Superior temporal gyrus (tissue), 1 donor: ENCODE results near the gene CDK5R2.

Experiments used
- DNase-seq: peaks from one replicate; pipeline ENCODE4 v3.0.0-alpha.2; 2016; ENCODE audit errors: extremely low spot score

The CDK5R2 gene

GRCh38 chr2:218986148-218986761, 26.8 kb downstream of the CDK5R2 start:
- DNase-seq = no peak

DNA sequence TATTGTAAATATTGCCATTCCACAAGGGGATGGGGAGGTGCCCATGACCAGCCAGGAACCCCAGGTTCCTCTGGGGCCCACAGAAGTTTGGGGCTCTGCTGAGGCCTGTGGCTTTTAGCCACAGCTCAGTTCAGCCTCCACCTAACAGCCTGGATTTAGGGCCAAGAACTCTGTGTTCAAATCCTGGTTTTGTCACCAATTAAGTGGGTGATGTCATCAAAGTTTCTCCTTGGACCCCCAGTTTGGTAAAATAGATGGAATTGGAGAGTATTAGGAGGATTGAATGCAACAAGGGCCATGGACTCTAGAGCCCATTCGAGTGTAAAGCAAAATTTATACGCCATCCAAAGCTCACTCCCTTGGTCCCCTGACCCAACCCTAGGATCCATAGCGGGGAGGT, 28.7 kb downstream of the CDK5R2 start:
- no peak for DNase-seq

DNA sequence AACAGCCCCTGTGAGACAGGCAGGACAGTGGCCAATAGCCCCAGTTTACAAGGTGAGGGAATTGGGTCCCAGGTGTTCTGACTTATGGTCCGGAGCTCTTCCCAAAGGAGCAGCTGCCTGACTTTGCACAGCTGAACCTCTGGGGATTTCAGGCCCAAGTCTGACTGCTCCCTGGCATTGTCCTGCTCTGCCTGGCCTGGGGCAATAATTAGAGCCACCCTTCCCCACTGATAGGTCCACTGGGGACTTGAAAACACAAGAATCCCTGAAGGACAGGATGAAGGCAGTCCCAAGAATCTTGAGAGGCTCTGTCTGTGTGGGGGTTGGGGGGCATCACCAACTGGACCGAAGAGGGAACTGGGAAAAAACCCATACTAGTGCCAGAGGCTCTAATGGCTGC, 29.2 kb downstream of the CDK5R2 start:
- no peak for DNase-seq

- DNase-seq = no peak
Observed at GRCh38 chr2:218990052-218990451, 30.6 kb downstream of the CDK5R2 start.

DNA sequence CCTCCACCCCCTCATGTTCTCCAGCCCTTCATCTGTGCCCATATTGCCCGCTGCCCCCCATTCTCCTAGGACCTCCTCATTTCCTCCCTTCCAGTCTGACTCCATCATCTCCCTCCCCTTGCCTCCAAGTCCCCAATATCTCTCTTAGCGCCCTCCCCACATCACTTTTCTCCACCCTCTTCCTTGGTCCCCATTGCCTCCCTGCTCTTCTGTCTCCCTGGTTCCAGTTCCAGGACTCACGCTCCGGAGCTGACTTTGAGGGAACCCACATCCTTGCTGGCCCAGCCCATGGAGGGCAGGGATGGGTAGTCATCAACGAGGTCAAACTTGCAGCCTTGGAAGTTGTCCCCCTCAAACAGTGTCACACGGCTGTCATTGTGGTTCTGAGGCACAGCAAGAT, 31.1 kb downstream of the CDK5R2 start:
- DNase-seq = no peak

- DNase-seq = no peak
Observed at GRCh38 chr2:218991674-218992168, 32.3 kb downstream of the CDK5R2 start.

- DNase-seq = no peak
Observed at GRCh38 chr2:218992196-218992595, 32.7 kb downstream of the CDK5R2 start.

DNA sequence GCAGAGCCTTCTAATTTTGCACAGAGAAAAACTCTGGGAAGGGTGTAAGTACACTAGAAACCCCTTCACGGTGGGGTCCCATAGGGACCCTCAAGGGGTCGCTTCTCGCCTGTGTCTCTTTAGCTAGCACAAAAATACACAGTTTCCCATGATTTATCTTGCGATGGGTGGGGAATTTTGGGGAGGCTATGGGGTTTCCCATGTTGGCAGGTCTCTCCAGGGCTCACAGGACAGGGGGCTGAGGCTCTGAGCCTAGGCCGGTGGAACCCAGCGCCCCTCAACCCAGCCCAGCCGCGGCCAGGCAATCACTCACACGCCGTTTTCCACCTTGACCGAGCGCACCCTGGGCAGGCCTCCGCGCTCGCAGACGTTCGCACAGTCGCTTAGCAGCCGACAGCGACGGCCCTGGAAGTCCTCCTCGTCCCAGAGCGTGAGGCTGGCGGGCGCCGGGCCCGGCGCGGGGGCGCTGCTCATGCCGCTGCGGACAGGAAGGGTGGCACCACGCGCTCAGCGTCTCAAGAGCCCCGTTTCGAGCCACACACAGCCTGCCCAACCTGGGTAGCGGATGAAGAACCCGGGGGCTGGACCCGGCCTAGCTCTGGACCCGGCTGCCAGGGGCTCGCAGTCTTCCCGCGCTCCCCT, 33.4 kb downstream of the CDK5R2 start:
- no peak for DNase-seq

DNA sequence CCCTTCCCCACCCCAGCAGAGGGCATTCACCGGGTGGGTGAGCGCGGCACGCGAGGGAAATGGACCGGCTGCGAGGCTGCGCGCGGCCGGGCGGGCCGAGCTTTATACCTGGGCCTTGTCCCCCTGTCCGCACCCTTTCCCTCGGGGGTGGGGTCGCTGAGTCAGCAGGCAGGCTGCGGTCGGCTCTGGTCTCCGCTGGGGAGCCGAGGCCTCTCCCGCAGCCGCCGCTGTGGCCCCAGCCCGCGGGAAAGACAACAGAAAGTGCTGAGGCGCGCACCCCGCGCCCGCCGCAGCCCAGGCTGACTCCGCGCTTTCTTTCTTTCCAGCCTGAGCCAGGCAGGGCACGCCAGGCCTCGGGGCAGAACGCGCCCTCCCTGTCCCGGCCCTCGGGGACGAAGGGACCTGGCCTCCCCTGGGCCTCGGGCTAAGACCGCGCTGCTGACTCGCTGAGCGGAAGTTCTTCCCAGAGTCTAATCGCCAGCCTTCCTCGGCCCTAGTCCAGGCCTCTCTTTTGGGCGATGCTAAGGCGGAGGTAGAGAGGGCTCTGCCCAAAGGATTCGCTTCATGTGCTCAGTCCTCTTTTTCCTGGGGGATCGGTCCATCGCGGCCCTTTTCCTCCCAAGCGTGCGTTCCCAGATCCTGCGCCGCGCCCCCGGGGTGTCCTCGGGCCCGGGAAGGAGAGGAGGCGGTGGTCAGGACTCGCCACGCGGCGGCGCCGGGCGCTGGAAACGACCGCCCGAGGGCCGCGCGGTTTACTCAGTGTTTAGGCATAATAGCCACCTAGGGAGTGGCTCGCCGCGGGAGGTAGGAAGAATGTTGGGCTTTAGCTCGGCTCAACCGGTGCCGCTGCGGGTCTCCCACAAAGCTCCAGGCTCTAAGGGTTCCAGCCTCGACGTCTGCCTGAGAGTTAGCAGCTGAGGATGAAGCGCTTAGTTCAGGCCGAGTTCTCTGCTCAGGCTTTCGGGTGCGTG, 34.2 kb downstream of the CDK5R2 start, which contains the start of gene CRYBA2:
CRYBA2 (minus strand) TSS at position 78 of the 971 bp plus-strand sequence. CDS start 246 bp downstream, outside the sequence.
- no peak for DNase-seq

GRCh38 chr2:218995561-218995960, 36.1 kb downstream of the CDK5R2 start:
- DNase-seq = no peak

- peak; percentile 88 for DNase-seq
Observed at GRCh38 chr2:218995972-218996711, 36.7 kb downstream of the CDK5R2 start.

GRCh38 chr2:218996937-218997336, 37.5 kb downstream of the CDK5R2 start:
- no peak for DNase-seq

GRCh38 chr2:218997731-218998130, 38.3 kb downstream of the CDK5R2 start:
- no peak for DNase-seq

DNA sequence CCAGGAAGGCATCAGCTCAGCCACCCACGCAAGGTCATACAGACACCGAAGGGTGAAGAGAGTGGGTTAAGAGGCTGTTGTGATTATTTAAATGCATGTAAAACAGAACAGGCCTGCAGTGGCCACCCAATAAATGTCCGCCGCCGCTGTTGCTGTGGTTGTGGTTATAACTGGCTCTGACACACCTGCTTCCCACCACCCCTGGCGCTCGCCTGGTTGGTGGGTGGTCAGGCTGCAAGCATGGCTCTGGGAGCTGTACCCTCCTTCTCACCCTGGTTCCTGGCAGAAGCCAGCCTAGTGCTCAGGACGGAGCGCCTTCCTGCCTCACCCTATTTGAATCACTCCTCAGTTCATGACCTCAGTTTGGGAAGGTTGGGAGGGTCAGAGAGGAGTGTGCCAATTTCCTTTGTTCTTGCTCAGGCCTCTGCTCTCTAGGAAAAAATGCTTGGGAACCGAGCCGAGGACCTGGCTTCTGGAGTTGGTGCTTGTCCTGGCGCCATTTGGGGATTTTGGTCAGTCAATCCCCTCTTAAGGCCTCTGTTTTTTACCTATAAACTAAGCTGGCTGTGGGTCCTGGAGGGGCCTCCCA, 39.0 kb downstream of the CDK5R2 start:
- no peak for DNase-seq

GRCh38 chr2:218999021-218999880, 39.8 kb downstream of the CDK5R2 start:
- DNase-seq = no peak

DNA sequence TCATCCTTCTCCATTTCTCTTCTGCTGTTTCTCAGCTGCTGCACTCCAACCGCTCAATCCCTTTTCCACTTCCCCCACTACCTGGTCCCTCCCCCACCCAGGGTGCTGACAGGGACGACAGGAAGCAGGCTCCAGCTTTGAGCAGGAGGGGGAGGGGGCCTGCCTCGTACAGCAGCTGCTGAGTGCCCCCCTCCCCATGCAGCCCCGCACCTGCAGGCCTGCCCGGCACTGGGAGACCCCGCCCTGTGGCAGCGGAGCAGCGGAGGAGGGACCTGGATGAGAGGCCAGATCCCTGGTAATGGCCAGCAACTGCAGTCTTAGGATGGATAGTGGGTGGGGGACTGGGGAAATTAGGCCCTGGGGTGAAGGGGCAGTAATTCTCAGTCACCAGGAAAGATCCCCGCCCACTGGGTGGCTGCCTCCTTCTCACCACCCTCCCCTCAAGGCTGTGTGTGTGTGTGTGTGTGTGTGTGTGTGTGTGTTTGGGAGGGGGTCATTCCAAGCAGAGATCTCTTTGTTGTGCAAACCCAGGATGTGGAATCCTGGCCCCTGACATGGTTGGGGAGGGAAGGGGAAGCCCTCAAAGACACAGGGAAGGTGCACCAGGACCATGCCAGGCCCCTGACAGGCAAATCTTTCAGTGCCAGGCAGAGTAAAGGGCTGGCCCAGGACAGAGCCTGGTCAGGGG, 40.6 kb downstream of the CDK5R2 start:
- DNase-seq = no peak

DNA sequence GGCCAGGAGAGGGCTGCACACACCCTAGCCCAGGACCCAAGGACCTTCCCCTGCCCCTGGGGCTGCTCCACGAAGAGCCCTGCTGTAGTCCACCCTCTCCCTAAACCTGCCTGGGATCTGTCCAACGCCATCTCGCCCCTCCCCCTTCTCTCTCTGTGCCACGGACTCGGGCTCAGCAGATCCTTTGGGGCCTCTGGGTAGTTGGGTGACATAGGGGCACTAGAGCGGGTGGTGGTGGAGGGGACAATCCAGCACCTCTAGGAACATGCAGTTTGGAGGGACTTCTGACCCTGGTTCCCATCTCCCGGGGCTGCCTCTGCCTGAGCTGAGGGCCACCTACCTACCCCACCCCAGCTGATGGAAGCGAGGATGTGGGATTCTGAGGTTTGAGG, 41.1 kb downstream of the CDK5R2 start:
- no peak for DNase-seq

DNA sequence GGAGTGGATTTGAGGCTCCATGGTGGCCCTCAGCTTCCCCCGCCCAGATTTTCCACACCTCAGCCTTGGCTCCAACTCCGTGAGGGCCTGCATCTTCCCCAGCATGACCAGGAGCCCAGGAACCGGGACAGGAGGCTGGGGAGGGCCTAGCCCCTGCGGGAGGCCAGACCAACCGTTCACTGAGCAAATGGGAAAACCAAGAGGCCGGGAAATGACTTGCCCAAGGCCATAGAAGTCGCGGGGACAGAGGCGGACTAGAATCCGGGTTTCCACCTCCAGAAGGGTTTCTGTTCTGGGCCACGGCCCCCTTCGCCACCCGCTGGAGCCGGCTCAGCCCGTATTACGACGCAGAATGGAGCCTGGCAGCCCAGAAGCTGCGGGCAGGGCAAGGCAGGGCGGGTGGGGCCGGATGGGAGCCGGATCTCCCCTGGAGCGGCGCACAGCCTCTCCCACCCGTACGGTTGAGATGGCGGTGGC, 41.7 kb downstream of the CDK5R2 start:
- no peak for DNase-seq

GRCh38 chr2:219001577-219002394, 42.3 kb downstream of the CDK5R2 start:
- DNase-seq = no peak
